Fibroblast of pulmonary artery (primary cell): ENCODE results near the gene LIFR.
A peak's percentile ranks its signal among the peaks of the same experiment; 100 is the strongest.

Experiments
- DNase-seq: peaks from one replicate; pipeline ENCODE4 v3.0.0-alpha.2; 2010; ENCODE audit warnings: low read depth
- H3K4me3 ChIP-seq: replicated peaks from 2 replicates; pipeline ENCODE4 v1.5.1; 2011; ENCODE audit warnings: low read depth, mild to moderate bottlenecking, control low read depth, low read length, moderate library complexity
- CTCF ChIP-seq: IDR thresholded peaks from 2 replicates; pipeline ENCODE4 v1.5.1; 2011; ENCODE audit warnings: mild to moderate bottlenecking, control low read depth, low read length, inconsistent platforms; ENCODE audit errors: missing control alignments

Gene LIFR

GRCh38 chr5:38433160-38433861 is 123.1 kb downstream of the LIFR start:
- H3K4me3 ChIP-seq: no peak overlapping the region
- TF ChIP-seq CTCF: peak; percentile 27
- DNase-seq: peak; percentile 93

- H3K4me3 ChIP-seq: no peak overlapping the region
- no peak for DNase-seq
Observed at GRCh38 chr5:38431242-38431853, 125.1 kb downstream of the LIFR start.

GRCh38 chr5:38426986-38427950 is 129.2 kb downstream of the LIFR start:
- no peak for DNase-seq
- H3K4me3 ChIP-seq: no peak overlapping the region
- no peak for TF ChIP-seq CTCF

More at GRCh38 chr5:38431242-38431853, 125.1 kb downstream of the LIFR start:
- TF ChIP-seq CTCF: no peak

- TF ChIP-seq CTCF: no peak
Observed at GRCh38 chr5:38426490-38426889, 130.0 kb downstream of the LIFR start.

More at GRCh38 chr5:38426490-38426889, 130.0 kb downstream of the LIFR start:
- peak; percentile 46 for DNase-seq
- no peak overlapping the region for H3K4me3 ChIP-seq
